DMS 273 (cell line): ENCODE results near the gene DOC2A.
A peak's percentile ranks its signal among the peaks of the same experiment; 100 is the strongest.

Experiments
- DNase-seq: peaks from one replicate; lab custom pipeline; 2025; ENCODE audit not compliant: unreplicated experiment; lab: John Stamatoyannopoulos, UW

Gene DOC2A

GRCh38 chr16:29990034-29990433 lies 20.8 kb downstream of the DOC2A start:
- no peak for DNase-seq

GRCh38 chr16:29989111-29989858 lies 21.5 kb downstream of the DOC2A start:
- no peak for DNase-seq

- DNase-seq = no peak
Observed at GRCh38 chr16:29988346-29989075, 22.3 kb downstream of the DOC2A start.

- DNase-seq = no peak
Observed at GRCh38 chr16:29987371-29988085, 23.3 kb downstream of the DOC2A start.

- DNase-seq = no peak
Observed at GRCh38 chr16:29986931-29987330, 23.9 kb downstream of the DOC2A start.

- DNase-seq = no peak
Observed at GRCh38 chr16:29986231-29986630, 24.6 kb downstream of the DOC2A start.

- no peak for DNase-seq
Observed at GRCh38 chr16:29985271-29985811, 25.5 kb downstream of the DOC2A start.

- DNase-seq = no peak
Observed at GRCh38 chr16:29984764-29985147, 26.1 kb downstream of the DOC2A start.

- no peak for DNase-seq
Observed at GRCh38 chr16:29984137-29984763, 26.6 kb downstream of the DOC2A start.

- no peak for DNase-seq
Observed at GRCh38 chr16:29983420-29984136, 27.2 kb downstream of the DOC2A start.

GRCh38 chr16:29982560-29983419 lies 28.0 kb downstream of the DOC2A start:
- DNase-seq = no peak

GRCh38 chr16:29978564-29979270 lies 32.1 kb downstream of the DOC2A start:
- DNase-seq = no peak

GRCh38 chr16:29978081-29978480 lies 32.7 kb downstream of the DOC2A start:
- no peak for DNase-seq

GRCh38 chr16:29977063-29977825 lies 33.6 kb downstream of the DOC2A start:
- no peak for DNase-seq

GRCh38 chr16:29975811-29976511 lies 34.9 kb downstream of the DOC2A start:
- DNase-seq = no peak

GRCh38 chr16:29975134-29975538 lies 35.7 kb downstream of the DOC2A start:
- DNase-seq = no peak

GRCh38 chr16:29974291-29975133 lies 36.3 kb downstream of the DOC2A start:
- DNase-seq = peak; percentile 52
